ENCODE data around the gene CLDN6. TPM values are rescaled to one million over a fixed set of nuclear protein-coding genes. Genes with fewer than 3 reads are reported as not detected.

The CLDN6 gene
- total RNA-seq, 1 donor from 2014 or later: not detected

GRCh38 chr16:2968738-2969544 lies 49.0 kb downstream of the CLDN6 start, which contains the start of gene PAQR4:
Gene PAQR4, plus strand, starts transcription at chr16:2969348. Its CDS starts 327 bp downstream, at chr16:2969675.
- ChIA-PET POLR2A (interaction anchor here (1.0 to 1.8 kb wide), 3 partner anchors 11 to 12 kb away, joined by 3 to 10 read pairs (median 4); partner anchors contain the start of gene PKMYT1), CTCF (no interaction called here)
- DNase-seq (peak; percentile 86), ATAC-seq (ENCODE audit: low read depth) (peak; percentile 80)
- intact Hi-C loops (cut with micrococcal nuclease): loop anchor here (1.0 to 2.0 kb wide), 3 partner anchors 11 to 55 kb away; partner anchors contain the start of genes PKMYT1, THOC6 and TNFRSF12A
- peak within 1 kb of the TSS; percentile 77 for H3K4me3 Mint-ChIP-seq
- no peaks in the 10 kb centered on the region for H3K36me3 Mint-ChIP-seq (ENCODE audit: low read depth)
- H3K9me3 Mint-ChIP-seq: no peaks in the 10 kb centered on the region
- H3K27me3 Mint-ChIP-seq: peaks cover 12% of the 10 kb centered on the region
- no peak for TF ChIP-seq CTCF (IDR thresholded peaks at IDR 0.05)
- peak within 1 kb of the TSS; percentile 18 for H3K27ac Mint-ChIP-seq
- H3K4me1 Mint-ChIP-seq: peaks cover 24% of the 10 kb centered on the region

GRCh38 chr16:2968368-2968737 lies 49.6 kb downstream of the CLDN6 start:
- H3K36me3 Mint-ChIP-seq (ENCODE audit: low read depth): no peaks in the 10 kb centered on the region
- POLR2A ChIA-PET: interaction anchor here (1.8 kb wide), 1 partner anchor 12 kb away, joined by 10 read pairs; the partner anchor contains the start of gene PKMYT1
- no peaks in the 10 kb centered on the region for H3K9me3 Mint-ChIP-seq
- H3K4me3 Mint-ChIP-seq: peak overlapping the region; percentile 77
- H3K4me1 Mint-ChIP-seq: peaks cover 28% of the 10 kb centered on the region
- DNase-seq (no peak), ATAC-seq (ENCODE audit: low read depth) (no peak)
- no peak for TF ChIP-seq CTCF (IDR thresholded peaks at IDR 0.05)
- CTCF ChIA-PET: interaction anchor here (1.2 kb wide), 1 partner anchor 63 kb away, joined by 3 read pairs; no protein-coding TSS in a partner anchor
- H3K27ac Mint-ChIP-seq: peak overlapping the region; percentile 18
- H3K27me3 Mint-ChIP-seq: peaks cover 12% of the 10 kb centered on the region
- intact Hi-C loops (cut with micrococcal nuclease): loop anchor here (2.0 kb wide), 1 partner anchor 52 kb away; the partner anchor contains the start of gene TNFRSF12A

GRCh38 chr16:2967721-2968161 lies 50.2 kb downstream of the CLDN6 start:
- H3K9me3 Mint-ChIP-seq: no peaks in the 10 kb centered on the region
- CTCF ChIA-PET: interaction anchor here (1.1 to 1.3 kb wide), 3 partner anchors 60 to 85 kb away, joined by 3 to 5 read pairs (median 3); partner anchors contain the start of gene FLYWCH2
- no peak overlapping the region for H3K27ac Mint-ChIP-seq
- H3K27me3 Mint-ChIP-seq: peaks cover 12% of the 10 kb centered on the region
- no peak overlapping the region for H3K4me3 Mint-ChIP-seq
- ATAC-seq (ENCODE audit: low read depth) (no peak), DNase-seq (no peak)
- TF ChIP-seq CTCF (IDR thresholded peaks at IDR 0.05): no peak
- intact Hi-C loops (cut with micrococcal nuclease): loop anchor here (2.0 kb wide), 1 partner anchor 53 kb away; the partner anchor contains the start of gene TNFRSF12A
- POLR2A ChIA-PET: interaction anchor here (1.8 kb wide), 1 partner anchor 13 kb away, joined by 10 read pairs; the partner anchor contains the start of gene PKMYT1
- peaks cover 31% of the 10 kb centered on the region for H3K4me1 Mint-ChIP-seq
- H3K36me3 Mint-ChIP-seq (ENCODE audit: low read depth): no peaks in the 10 kb centered on the region

GRCh38 chr16:2967211-2967631 lies 50.8 kb downstream of the CLDN6 start:
- ChIA-PET POLR2A (interaction anchor here (1.8 kb wide), 1 partner anchor 13 kb away, joined by 10 read pairs; the partner anchor contains the start of gene PKMYT1), CTCF (interaction anchor here (1.1 to 1.3 kb wide), 3 partner anchors 61 to 84 kb away, joined by 3 to 5 read pairs (median 3); partner anchors contain the start of gene FLYWCH2)
- intact Hi-C loops (cut with micrococcal nuclease): no loop called here
- no peak for ATAC-seq (ENCODE audit: low read depth)
- Mint-ChIP-seq H3K27me3 (peaks cover 11% of the 10 kb centered on the region), H3K36me3 (ENCODE audit: low read depth) (no peaks in the 10 kb centered on the region), H3K9me3 (no peaks in the 10 kb centered on the region), H3K4me1 (peaks cover 34% of the 10 kb centered on the region), H3K4me3 (no peak overlapping the region), H3K27ac (no peak overlapping the region)
- no peak for TF ChIP-seq CTCF (IDR thresholded peaks at IDR 0.05)
- no peak for DNase-seq
